ENCODE data around the gene PDE8A. TPM values are rescaled to one million over a fixed set of nuclear protein-coding genes. Genes with fewer than 3 reads are reported as not detected.
"Not testable (repeated sequence)": the region's sequence is repeated elsewhere in the genome, so short reads cannot be mapped to it uniquely, and the experiment has no call there.

The PDE8A gene
- polyA plus RNA-seq, 1 experiment: 22.5 TPM

- TF ChIP-seq, protein P1, sequence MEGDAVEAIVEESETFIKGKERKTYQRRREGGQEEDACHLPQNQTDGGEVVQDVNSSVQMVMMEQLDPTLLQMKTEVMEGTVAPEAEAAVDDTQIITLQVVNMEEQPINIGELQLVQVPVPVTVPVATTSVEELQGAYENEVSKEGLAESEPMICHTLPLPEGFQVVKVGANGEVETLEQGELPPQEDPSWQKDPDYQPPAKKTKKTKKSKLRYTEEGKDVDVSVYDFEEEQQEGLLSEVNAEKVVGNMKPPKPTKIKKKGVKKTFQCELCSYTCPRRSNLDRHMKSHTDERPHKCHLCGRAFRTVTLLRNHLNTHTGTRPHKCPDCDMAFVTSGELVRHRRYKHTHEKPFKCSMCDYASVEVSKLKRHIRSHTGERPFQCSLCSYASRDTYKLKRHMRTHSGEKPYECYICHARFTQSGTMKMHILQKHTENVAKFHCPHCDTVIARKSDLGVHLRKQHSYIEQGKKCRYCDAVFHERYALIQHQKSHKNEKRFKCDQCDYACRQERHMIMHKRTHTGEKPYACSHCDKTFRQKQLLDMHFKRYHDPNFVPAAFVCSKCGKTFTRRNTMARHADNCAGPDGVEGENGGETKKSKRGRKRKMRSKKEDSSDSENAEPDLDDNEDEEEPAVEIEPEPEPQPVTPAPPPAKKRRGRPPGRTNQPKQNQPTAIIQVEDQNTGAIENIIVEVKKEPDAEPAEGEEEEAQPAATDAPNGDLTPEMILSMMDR (IDR thresholded peaks at IDR 0.05; ENCODE audit: insufficient read depth, low read depth, low read length): no peak
- Histone ChIP-seq H3K4me3 (ENCODE audit: low read depth, low read length) (no peak overlapping the region), H3K36me3 (ENCODE audit: control insufficient read depth, insufficient read depth, low read length) (no peaks in the 10 kb centered on the region), H3K27me3 (ENCODE audit: control insufficient read depth, insufficient read depth, low read length) (no peaks in the 10 kb centered on the region)
- no peak for DNase-seq (ENCODE audit: low read depth)
- ChIA-PET POLR2A (no interaction called here), CTCF (interaction anchor here (1.2 kb wide), 1 partner anchor 27 kb away, joined by 3 read pairs; no protein-coding TSS in a partner anchor)
Measured at GRCh38 chr15:84983711-84984110, 2.1 kb downstream of the PDE8A start.

- no peak for DNase-seq (ENCODE audit: low read depth)
- TF ChIP-seq, protein P1 (IDR thresholded peaks at IDR 0.05; ENCODE audit: insufficient read depth, low read depth, low read length): no peak
- Histone ChIP-seq H3K36me3 (ENCODE audit: control insufficient read depth, insufficient read depth, low read length) (no peaks in the 10 kb centered on the region), H3K27me3 (ENCODE audit: control insufficient read depth, insufficient read depth, low read length) (no peaks in the 10 kb centered on the region), H3K4me3 (ENCODE audit: low read depth, low read length) (no peak overlapping the region)
- CTCF ChIA-PET: no interaction called here
- POLR2A ChIA-PET: no interaction called here
Measured at GRCh38 chr15:84985158-84985557, 3.5 kb downstream of the PDE8A start.

GRCh38 chr15:84987351-84987750, 5.7 kb downstream of the PDE8A start:
- H3K36me3 ChIP-seq (ENCODE audit: control insufficient read depth, insufficient read depth, low read length); POLR2A ChIA-PET; H3K27me3 ChIP-seq (ENCODE audit: control insufficient read depth, insufficient read depth, low read length); H3K4me3 ChIP-seq (ENCODE audit: low read depth, low read length); DNase-seq (ENCODE audit: low read depth): not testable (repeated sequence)
- CTCF ChIA-PET: interaction anchor here (0.7 to 2.7 kb wide), 5 partner anchors 11 to 55 kb away, joined by 3 to 8 read pairs (median 3); no protein-coding TSS in a partner anchor

GRCh38 chr15:84987949-84988624, 6.4 kb downstream of the PDE8A start:
- no peak for DNase-seq (ENCODE audit: low read depth)
- no peaks in the 10 kb centered on the region for H3K27me3 ChIP-seq (ENCODE audit: control insufficient read depth, insufficient read depth, low read length)
- no peak overlapping the region for H3K4me3 ChIP-seq (ENCODE audit: low read depth, low read length)
- TF ChIP-seq, protein P1 (IDR thresholded peaks at IDR 0.05; ENCODE audit: insufficient read depth, low read depth, low read length): no peak
- CTCF ChIA-PET: interaction anchor here (0.9 to 2.7 kb wide), 4 partner anchors 11 to 56 kb away, joined by 3 to 8 read pairs (median 4); no protein-coding TSS in a partner anchor
- no peaks in the 10 kb centered on the region for H3K36me3 ChIP-seq (ENCODE audit: control insufficient read depth, insufficient read depth, low read length)
- POLR2A ChIA-PET: no interaction called here

DNA sequence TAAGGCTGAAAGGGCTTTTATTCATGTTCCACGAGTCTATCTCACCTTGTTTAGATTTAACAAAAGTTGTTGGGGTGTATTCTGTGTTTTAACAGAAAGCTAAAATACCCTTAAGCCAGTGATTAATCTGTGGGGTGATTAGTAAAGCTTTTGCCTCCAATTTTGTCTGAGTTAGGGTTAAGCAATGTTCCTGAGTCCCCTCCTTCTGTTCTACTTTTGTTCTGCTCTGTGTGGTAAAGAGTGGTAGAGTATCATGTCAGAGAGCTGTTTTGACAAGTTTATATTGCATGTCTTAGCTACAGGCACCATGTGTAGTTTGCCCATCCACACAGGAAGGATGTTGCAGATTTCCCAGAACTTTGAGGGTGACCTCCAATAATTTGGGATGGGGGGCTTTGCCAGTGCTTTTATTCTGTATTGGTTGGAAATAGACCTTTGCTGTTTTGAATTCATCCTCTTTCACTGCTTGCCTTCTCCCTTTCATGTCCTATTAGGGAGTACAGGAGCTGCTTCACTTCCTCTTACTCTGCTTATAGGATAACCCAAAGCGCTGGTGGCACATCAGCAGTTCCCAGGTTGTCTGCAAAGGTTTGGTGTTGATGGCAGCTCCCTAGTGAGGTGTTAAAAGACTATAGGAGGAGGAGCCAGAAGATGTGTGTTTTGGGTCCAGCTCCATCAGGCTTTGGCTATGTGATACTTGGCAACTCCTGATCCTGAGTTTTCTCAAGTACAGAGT, 7.4 kb downstream of the PDE8A start:
- DNase-seq (ENCODE audit: low read depth): no peak
- TF ChIP-seq, protein P1 (IDR thresholded peaks at IDR 0.05; ENCODE audit: insufficient read depth, low read depth, low read length): no peak
- POLR2A ChIA-PET: interaction anchor here (0.8 kb wide), 1 partner anchor 11 kb away, joined by 3 read pairs; no protein-coding TSS in a partner anchor
- Histone ChIP-seq H3K36me3 (ENCODE audit: control insufficient read depth, insufficient read depth, low read length) (no peaks in the 10 kb centered on the region), H3K4me3 (ENCODE audit: low read depth, low read length) (no peak overlapping the region), H3K27me3 (ENCODE audit: control insufficient read depth, insufficient read depth, low read length) (no peaks in the 10 kb centered on the region)
- CTCF ChIA-PET: interaction anchor here (0.9 to 2.7 kb wide), 4 partner anchors 11 to 55 kb away, joined by 3 to 8 read pairs (median 4); no protein-coding TSS in a partner anchor
